ENCODE measurements around the gene PROSER3. TPM values are rescaled to one million over a fixed set of nuclear protein-coding genes. Genes with fewer than 3 reads are reported as not detected.
A peak's percentile ranks its signal among the peaks of the same experiment; 100 is the strongest.

Gene PROSER3
- total and polyA plus RNA-seq, 9 of the 15 experiments (the other 6 are each of a cell fraction or from before 2014, with no cell fraction given), result 1.0 to 39.5 (median 5.1) TPM

DNA sequence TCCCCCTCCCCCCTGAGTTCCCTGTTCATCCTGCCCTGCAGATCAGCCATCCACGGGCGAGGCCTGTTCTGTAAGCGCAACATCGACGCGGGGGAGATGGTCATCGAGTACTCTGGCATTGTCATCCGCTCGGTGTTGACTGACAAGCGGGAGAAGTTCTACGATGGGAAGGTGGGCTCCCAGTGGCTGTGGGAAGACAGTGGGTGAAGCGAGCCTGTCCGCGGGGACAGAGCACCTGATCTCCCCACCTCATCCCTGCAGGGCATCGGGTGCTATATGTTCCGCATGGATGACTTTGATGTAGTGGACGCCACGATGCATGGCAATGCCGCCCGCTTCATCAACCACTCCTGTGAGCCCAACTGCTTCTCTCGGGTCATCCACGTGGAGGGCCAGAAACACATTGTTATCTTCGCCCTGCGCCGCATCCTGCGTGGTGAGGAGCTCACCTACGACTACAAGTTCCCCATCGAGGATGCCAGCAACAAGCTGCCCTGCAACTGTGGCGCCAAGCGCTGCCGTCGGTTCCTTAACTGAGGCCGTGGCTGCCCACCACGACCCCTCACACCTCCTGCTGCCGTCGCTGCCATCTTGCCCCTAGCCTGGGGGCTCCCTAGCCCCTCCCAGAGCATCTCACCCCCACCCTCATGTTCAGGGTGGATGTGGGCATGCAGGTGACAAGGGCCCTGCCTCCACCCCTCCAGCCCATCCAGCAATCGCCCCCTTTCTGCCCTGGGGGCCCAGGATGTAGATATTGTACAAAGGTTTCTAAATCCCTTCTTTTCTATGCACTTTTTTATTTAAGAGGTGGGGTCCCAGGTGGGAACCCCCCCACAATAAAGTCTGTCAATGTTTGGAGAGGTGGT, 19.7 kb upstream of the PROSER3 start:
- POLR2A ChIA-PET, result interaction anchor here (1.4 to 2.7 kb wide), 3 partner anchors 10 to 18 kb away, joined by 5 to 19 read pairs (median 7); no protein-coding TSS in a partner anchor
- no peak for FAIRE-seq

More for the DNA sequence above, 19.7 kb upstream of the PROSER3 start:
- TF ChIP-seq ZBTB7A (IDR thresholded peaks at IDR 0.05; ENCODE audit: borderline replicate concordance, control insufficient read depth, low read depth, low read length) (0 out of 2 replicates have a peak, but pooled peaks have one; percentile 15), RBM15 (IDR thresholded peaks at IDR 0.05; ENCODE audit: insufficient read depth, low read length) (no peak), ZC3H11A (IDR thresholded peaks at IDR 0.05; ENCODE audit: low read depth, low read length) (no peak), SUPT5H (IDR thresholded peaks at IDR 0.05) (no peak), NUFIP1 (IDR thresholded peaks at IDR 0.05; ENCODE audit: partially characterized antibody) (no peak), TFAM (CRISPR knock-in tag; conservative IDR thresholded peaks at IDR 0.05) (no peak)
- TF ChIP-seq, protein P1, sequence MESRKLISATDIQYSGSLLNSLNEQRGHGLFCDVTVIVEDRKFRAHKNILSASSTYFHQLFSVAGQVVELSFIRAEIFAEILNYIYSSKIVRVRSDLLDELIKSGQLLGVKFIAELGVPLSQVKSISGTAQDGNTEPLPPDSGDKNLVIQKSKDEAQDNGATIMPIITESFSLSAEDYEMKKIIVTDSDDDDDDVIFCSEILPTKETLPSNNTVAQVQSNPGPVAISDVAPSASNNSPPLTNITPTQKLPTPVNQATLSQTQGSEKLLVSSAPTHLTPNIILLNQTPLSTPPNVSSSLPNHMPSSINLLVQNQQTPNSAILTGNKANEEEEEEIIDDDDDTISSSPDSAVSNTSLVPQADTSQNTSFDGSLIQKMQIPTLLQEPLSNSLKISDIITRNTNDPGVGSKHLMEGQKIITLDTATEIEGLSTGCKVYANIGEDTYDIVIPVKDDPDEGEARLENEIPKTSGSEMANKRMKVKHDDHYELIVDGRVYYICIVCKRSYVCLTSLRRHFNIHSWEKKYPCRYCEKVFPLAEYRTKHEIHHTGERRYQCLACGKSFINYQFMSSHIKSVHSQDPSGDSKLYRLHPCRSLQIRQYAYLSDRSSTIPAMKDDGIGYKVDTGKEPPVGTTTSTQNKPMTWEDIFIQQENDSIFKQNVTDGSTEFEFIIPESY (CRISPR knock-in tag; IDR thresholded peaks at IDR 0.05), result peak; percentile 23; the same call in 1 of the 2 replicates
- TF ChIP-seq, protein P2, sequence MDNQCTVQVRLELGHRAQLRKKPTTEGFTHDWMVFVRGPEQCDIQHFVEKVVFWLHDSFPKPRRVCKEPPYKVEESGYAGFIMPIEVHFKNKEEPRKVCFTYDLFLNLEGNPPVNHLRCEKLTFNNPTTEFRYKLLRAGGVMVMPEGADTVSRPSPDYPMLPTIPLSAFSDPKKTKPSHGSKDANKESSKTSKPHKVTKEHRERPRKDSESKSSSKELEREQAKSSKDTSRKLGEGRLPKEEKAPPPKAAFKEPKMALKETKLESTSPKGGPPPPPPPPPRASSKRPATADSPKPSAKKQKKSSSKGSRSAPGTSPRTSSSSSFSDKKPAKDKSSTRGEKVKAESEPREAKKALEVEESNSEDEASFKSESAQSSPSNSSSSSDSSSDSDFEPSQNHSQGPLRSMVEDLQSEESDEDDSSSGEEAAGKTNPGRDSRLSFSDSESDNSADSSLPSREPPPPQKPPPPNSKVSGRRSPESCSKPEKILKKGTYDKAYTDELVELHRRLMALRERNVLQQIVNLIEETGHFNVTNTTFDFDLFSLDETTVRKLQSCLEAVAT (IDR thresholded peaks at IDR 0.05), result peak in 1 of 2 experiments; percentile 55; a peak in 1 of 4 replicates
- intact Hi-C loops (cut with micrococcal nuclease), result no loop called here
- 92% methylated on average over 36 of the region's 37 CpGs for WGBS (ENCODE audit: insufficient coverage, low coverage, missing lambda C conversion rate)
- Histone ChIP-seq H3K79me2 (ENCODE audit: control insufficient read depth, insufficient read depth, low read length) (no peaks in the 10 kb centered on the region; the same call in 2 of the 3 replicates), H3K36me3 (ENCODE audit: control insufficient read depth, insufficient read depth, low read length) (peaks cover 70% of the 10 kb centered on the region; the same call in 2 of the 3 replicates), H3K4me1 (replicated peaks in 1 of 2; ENCODE audit: control insufficient read depth in 2 of 2, insufficient read depth in 2 of 2, low read length in 2 of 2) (peaks cover 15 to 43% of the 10 kb centered on the region in 2 experiments; a peak in 4 of 5 replicates), H3K4me3 (no peak overlapping the region), H3K9me3 (replicated peaks; ENCODE audit: control insufficient read depth, insufficient read depth, low read depth, low read length) (no peaks in the 10 kb centered on the region), H3K9ac (ENCODE audit: insufficient read depth in 1 of 2, low read depth in 2 of 2, low read length in 2 of 2) (peak overlapping the region in 1 of 2 experiments; percentile 21; a peak in 1 of 4 replicates), H4K20me1 (replicated peaks; ENCODE audit: control insufficient read depth, insufficient read depth, low read length) (no peaks in the 10 kb centered on the region), H3K4me2 (ENCODE audit: insufficient read depth, low read length) (no peak overlapping the region), H3K27me3 (ENCODE audit: control insufficient read depth in 2 of 2, insufficient read depth in 2 of 2, low read length in 2 of 2) (no peaks in the 10 kb centered on the region), H3K9me1 (ENCODE audit: control insufficient read depth, insufficient read depth, low read length) (no peaks in the 10 kb centered on the region), H3K27ac (ENCODE audit: extremely low read depth, low read depth, low read length) (no peak overlapping the region), H2AFZ (ENCODE audit: low read depth, low read length) (no peak overlapping the region)
- in situ Hi-C loops (cut with MboI), result no loop called here
- DNase-seq (ENCODE audit: extremely low read depth in 1 of 4, low spot score in 3 of 4), result no peak
- CTCF ChIA-PET (ENCODE audit: low intra/inter-chr PET ratio), result no interaction called here
- ATAC-seq, result no peak
- BruUV-seq (replicated peaks), result TSS peak; percentile 47

Data from K562 (cell line).